Testis (tissue), 3 donors: ENCODE measurements around the gene BCL2L14. TPM values are rescaled to one million over a fixed set of nuclear protein-coding genes. Genes with fewer than 3 reads are reported as not detected.

ENCODE experiments used
- DNase-seq: peaks from one replicate; pipeline ENCODE4 v3.0.0-alpha.2; 2019
- H3K27ac ChIP-seq, 2 donors: fragments of 200-600 bp; sonication (generic); one replicate each; pipeline ENCODE4 v1.5.1; 2019
- H3K27me3 ChIP-seq: fragments of 200-600 bp; sonication (generic); one replicate; pipeline ENCODE4 v1.5.1; 2019
- H3K36me3 ChIP-seq: fragments of 200-600 bp; sonication (generic); one replicate; pipeline ENCODE4 v1.5.1; 2017; ENCODE audit warnings: low read depth; ENCODE audit errors: missing control alignments
- H3K4me1 ChIP-seq: fragments of 200-600 bp; sonication (generic); one replicate; pipeline ENCODE4 v1.5.1; 2019
- H3K4me3 ChIP-seq, 2 donors: fragments of 200-600 bp; sonication (generic); one replicate each; pipeline ENCODE4 v1.5.1; 2017 to 2019
- H3K9me3 ChIP-seq: fragments of 200-600 bp; sonication (generic); one replicate; pipeline ENCODE4 v1.5.1; 2017
- CTCF ChIP-seq, 3 experiments: fragments of 450-650 bp in 2 of 3; fragments of 200-600 bp in 1 of 3; sonication (generic) in 1 of 3; IDR thresholded peaks; one replicate each; pipeline ENCODE4 v1.5.1; 2016 to 2019; ENCODE audit warnings: antibody characterized with exemption in 3 of 3, mild to moderate bottlenecking in 2 of 3, moderate library complexity in 1 of 3
- POLR2A ChIP-seq: fragments of 450-650 bp; IDR thresholded peaks from one replicate; pipeline ENCODE4 v1.6.1; 2017; ENCODE audit warnings: antibody characterized with exemption, mild to moderate bottlenecking, moderate library complexity
- WGBS, 2 donors: methylation state at CpG; one replicate each; pipeline ENCODE4 v1.1.5; 2018; 5-methylcytosine and 5-hydroxymethylcytosine counted together
- intact Hi-C: fragments of 100-400 bp; cut with DNase I; formaldehyde crosslinking; loops from one replicate; pipeline ENCODE4 v1.15.1; 2023; ENCODE audit warnings: low total_unique reads
- polyA plus RNA-seq: library from polyadenylated mRNA; stranded (reverse); fragments of 350-450 nt; fragmentation: Illumina TruSeq; extraction: RNeasy Lipid Tissue Mini Kit (QIAGEN cat#74804); gene quantifications from one replicate; pipeline ENCODE4 v1.2.3, GENCODE V29; 2014; ENCODE audit warnings: low read depth, low replicate concordance; ENCODE audit not compliant: insufficient read depth
- total RNA-seq, 2 donors: library from RNA; depleted of rRNA; stranded (reverse); fragments of >200 nt; gene quantifications; one replicate each; pipeline ENCODE4 v1.2.3, GENCODE V29; 2016

BCL2L14 gene
- total and polyA plus RNA-seq, 3 donors from 2014 or later, result 18.8 to 79.9 (median 51.4) TPM

GRCh38 chr12:12081836-12082497, 11.2 kb downstream of the BCL2L14 start:
- no peak for DNase-seq
- Histone ChIP-seq H3K27ac (no peak overlapping the region), H3K27me3 (no peaks in the 10 kb centered on the region), H3K9me3 (no peaks in the 10 kb centered on the region), H3K4me1 (no peaks in the 10 kb centered on the region), H3K36me3 (no peaks in the 10 kb centered on the region), H3K4me3 (no peak overlapping the region)
- WGBS, 2 donors, result 80 to 93% methylated on average over 3 of the region's 3 CpGs
- intact Hi-C loops, result loop anchor here (10.0 kb wide), 1 partner anchor 243 kb away; no protein-coding TSS in a partner anchor
- TF ChIP-seq POLR2A (no peak), CTCF (IDR thresholded peaks at IDR 0.05) (peak in 1 of 3 experiments; percentile 15)

- H3K27ac ChIP-seq, result no peak overlapping the region
- 85 to 89% methylated on average over 8 of the region's 8 CpGs for WGBS, 2 donors
- TF ChIP-seq POLR2A, result no peak
- no peak for TF ChIP-seq CTCF (IDR thresholded peaks at IDR 0.05)
Measured at GRCh38 chr12:12083688-12084087, 12.9 kb downstream of the BCL2L14 start.

DNA sequence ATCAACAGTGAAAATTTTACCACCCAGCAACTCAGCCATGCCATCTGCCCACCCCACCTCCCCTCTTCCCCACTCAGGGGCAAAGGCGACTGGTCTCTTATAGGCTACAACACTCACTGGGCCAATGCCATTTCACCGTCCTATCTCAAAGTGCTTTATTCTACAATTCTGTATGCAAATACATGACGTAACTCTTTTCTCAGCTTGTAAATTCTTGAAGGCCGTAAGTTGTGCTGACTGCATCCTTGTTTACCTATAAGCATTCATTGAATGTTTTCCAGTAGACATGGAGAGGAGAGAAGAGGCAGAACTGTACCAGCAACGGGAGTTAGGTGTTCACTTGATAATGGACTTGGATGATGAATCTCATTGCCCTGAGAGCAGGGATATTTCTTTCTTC, 15.6 kb downstream of the BCL2L14 start:
- no peaks in the 10 kb centered on the region for H3K27me3 ChIP-seq
- no peaks in the 10 kb centered on the region for H3K36me3 ChIP-seq
- intact Hi-C loops, result loop anchor here (10.0 kb wide), 1 partner anchor 238 kb away; no protein-coding TSS in a partner anchor
- DNase-seq, result no peak
- TF ChIP-seq CTCF (IDR thresholded peaks at IDR 0.05) (no peak), POLR2A (no peak)
- no peaks in the 10 kb centered on the region for H3K4me1 ChIP-seq
- H3K4me3 ChIP-seq, result no peak overlapping the region
- H3K27ac ChIP-seq, result no peak overlapping the region
- WGBS, 2 donors, result 84 to 88% methylated on average over 5 of the region's 5 CpGs
- H3K9me3 ChIP-seq, result no peaks in the 10 kb centered on the region

More at GRCh38 chr12:12083688-12084087, 12.9 kb downstream of the BCL2L14 start:
- Histone ChIP-seq H3K9me3 (no peaks in the 10 kb centered on the region), H3K4me1 (no peaks in the 10 kb centered on the region), H3K27me3 (no peaks in the 10 kb centered on the region), H3K36me3 (no peaks in the 10 kb centered on the region), H3K4me3 (no peak overlapping the region)
- intact Hi-C loops, result loop anchor here (10.0 kb wide), 1 partner anchor 241 kb away; no protein-coding TSS in a partner anchor
- DNase-seq, result no peak

- no peaks in the 10 kb centered on the region for H3K9me3 ChIP-seq
Measured at GRCh38 chr12:12086973-12087692, 16.4 kb downstream of the BCL2L14 start.

More at GRCh38 chr12:12086973-12087692, 16.4 kb downstream of the BCL2L14 start:
- Histone ChIP-seq H3K4me1 (no peaks in the 10 kb centered on the region), H3K36me3 (no peaks in the 10 kb centered on the region), H3K27me3 (no peaks in the 10 kb centered on the region), H3K27ac (no peak overlapping the region), H3K4me3 (no peak overlapping the region)
- no peak for TF ChIP-seq CTCF (IDR thresholded peaks at IDR 0.05)
- TF ChIP-seq POLR2A, result no peak
- WGBS, 2 donors, result 79 to 82% methylated on average over 7 to 9 of the region's 9 CpGs
- intact Hi-C loops, result loop anchor here (10.0 kb wide), 1 partner anchor 238 kb away; no protein-coding TSS in a partner anchor
- DNase-seq, result no peak
